DMS53 treated with DMSO at 0.1 percent for 48 hours (cell line): ENCODE results near the gene FKBP1C.
"Not testable (repeated sequence)": the region's sequence is repeated elsewhere in the genome, so short reads cannot be mapped to it uniquely, and the experiment has no call there.

Experiments used
- DNase-seq: peaks from one replicate; lab custom pipeline; 2025; ENCODE audit not compliant: unreplicated experiment; lab: John Stamatoyannopoulos, UW

The FKBP1C gene

DNA sequence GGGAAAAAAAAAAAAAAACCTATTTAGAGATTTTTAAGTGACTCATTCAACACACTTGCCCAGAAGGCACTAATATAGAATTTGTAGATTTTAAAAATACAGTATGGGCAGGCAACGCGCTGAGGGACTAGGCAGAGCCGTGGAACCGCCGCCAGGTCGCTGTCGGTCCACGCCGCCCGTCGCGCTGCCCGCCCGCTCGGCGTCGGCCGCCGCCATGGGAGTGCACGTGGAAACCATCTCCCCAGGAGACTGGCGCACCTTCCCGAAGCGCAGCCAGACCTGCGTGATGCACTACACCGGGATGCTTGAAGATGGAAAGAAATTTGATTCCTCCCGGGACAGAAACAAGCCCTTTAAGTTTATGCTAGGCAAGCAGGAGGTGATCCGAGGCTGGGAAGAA is at the start of gene FKBP1C:
FKBP1C (plus strand) TSS at position 127 of the 400 bp plus-strand sequence.
- DNase-seq = not testable (repeated sequence)

DNA sequence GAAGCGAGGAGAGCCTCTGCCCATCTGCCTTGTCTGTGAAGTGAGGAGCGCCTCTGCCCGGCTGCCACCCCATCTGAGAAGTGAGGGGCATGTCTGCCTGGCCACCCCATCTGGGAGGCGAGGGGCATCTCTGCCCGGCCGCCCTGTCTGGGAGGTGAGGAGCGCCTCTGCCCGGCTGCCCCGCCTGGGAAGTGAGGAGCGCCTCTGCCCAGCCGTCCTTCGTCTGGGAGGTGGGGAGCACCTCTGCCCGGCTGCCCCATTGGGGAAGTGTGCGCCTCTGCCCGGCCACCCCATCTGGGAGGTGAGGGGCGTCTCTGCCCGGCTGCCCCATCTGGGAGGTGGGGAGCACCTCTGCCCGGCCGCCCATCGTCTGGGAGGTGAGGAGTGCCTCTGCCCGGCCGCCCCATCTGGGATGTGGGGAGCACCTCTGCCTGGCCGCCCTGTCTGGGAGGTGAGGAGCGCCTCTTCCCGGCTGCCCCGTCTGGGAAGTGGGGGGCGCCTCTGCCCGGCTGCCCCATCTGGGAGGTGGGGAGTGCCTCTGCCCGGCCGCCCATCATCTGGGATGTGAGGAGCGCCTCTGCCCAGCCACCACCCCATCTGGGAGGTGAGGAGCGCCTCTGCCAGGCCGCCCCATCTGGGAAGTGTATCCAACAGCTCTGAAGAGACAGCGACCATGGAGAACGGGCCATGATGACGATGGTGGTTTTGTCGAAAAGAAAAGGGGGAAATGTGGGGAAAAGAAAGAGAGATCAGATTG is 47.0 kb upstream of the FKBP1C start:
- not testable (repeated sequence) for DNase-seq

DNA sequence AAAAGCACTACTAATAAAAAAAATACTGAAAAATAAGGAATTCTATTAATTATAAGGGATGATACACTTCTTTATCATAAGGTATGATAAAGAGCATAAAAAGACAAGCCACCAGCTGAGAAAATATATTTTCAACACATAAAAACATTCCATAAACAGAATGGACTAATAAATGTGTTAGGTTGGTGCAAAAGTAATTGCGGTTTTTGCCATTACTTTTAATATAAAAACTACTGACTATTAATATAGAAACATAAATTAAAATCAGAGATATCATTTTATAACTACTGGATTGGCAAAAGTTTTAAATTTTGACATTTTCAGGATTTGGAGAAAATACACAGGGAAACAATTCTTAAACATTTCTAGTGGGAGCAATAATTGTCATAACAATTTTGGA is 37.1 kb upstream of the FKBP1C start:
- DNase-seq = no peak

- no peak for DNase-seq
Measured at GRCh38 chr6:63176181-63176580, 35.1 kb upstream of the FKBP1C start.

DNA sequence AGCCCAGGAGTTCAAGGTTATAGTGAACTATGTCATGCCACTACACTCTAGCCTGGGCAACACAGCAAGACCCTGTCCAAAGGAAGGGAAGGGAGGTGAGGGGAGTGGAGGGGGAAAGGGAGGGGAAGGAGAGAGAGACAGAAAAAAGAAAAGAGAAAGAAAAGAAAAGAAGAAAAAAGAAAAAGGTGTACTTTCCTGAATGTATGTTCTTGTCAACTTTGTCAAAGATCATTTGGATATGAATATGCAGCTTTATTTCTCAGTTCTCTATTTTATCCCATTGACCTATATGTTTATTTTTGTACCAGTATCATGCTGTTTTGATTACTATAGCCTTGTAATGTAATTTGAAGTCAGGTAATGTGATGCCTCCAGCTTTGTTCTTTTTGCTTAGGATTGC is 30.9 kb upstream of the FKBP1C start:
- DNase-seq = no peak

DNA sequence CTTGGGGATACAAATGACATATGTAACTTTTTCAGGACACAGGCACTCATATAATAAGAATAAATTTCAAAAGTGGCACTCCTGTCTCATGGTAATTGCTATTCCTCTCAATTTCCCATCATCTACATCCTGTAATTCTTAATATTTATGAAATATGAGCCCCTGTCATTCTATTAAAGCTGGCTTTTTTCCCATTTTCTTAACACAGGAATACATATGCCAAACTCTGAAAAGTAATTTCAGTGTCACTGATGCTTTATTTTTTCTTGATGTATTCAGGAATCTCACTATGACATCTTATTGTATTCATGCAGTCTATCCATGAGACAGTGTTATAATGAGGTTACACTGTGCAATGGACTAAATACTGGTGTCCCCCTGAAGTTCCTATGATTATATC is 24.3 kb upstream of the FKBP1C start:
- DNase-seq = no peak

DNA sequence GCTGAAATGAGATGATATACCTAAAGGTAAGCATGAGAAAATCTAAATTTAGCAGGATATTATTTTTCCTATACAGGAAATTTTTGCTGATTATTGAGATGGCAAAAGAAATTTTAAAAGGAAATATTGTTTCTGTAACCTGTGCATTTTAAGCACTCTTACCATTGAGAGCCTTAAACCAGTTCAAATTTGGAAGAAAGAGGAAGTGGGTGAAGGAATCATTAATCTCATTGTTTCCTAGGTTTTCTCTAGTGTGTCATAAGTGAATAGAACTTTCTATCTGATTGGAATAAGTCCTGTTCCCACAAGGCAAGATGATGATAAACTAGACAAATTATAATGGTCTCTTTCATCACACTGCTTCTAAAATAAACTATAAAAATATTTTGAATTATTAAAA is 22.4 kb upstream of the FKBP1C start:
- DNase-seq = no peak

DNA sequence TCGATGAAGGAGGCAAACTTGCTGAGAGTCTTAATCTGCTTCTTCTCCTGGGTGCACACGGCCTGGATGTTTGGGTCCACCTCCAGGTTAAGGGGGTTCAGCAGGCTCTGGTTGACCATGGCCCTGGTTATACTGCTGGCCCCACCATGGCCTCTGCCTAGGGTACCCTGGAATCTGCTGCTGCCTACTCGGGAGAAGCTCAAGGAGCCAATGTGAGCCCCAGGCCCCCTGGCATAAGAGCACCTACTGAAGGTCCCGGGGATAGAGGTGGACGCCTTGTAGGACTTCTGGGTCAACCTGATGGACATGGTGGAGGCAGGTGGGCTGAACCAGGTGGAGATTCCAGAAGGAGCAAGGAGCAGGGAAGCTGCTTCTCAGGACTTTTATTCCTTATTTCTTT is 17.9 kb upstream of the FKBP1C start:
- no peak for DNase-seq

GRCh38 chr6:63197741-63198140 is 13.5 kb upstream of the FKBP1C start:
- DNase-seq = no peak

DNA sequence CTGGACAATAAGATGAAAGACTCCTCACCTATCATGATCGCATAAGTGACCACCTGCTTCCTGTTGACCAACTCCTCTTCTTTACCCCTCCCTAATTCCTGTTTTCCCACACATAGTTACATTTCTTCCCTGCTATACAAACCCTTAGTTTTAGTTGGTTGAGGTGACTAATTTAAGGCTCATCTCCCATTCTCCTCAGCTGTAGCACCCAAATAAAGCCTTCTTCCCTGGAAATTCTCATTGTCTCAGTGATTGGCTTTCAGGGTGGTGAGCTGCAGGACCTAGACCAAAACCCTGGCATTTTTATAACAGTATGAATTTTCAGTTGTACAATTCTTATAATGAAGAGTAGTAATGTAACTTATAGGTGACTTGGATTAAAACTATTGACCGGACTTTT is 2.1 kb downstream of the FKBP1C start:
- peak; percentile 8 for DNase-seq

DNA sequence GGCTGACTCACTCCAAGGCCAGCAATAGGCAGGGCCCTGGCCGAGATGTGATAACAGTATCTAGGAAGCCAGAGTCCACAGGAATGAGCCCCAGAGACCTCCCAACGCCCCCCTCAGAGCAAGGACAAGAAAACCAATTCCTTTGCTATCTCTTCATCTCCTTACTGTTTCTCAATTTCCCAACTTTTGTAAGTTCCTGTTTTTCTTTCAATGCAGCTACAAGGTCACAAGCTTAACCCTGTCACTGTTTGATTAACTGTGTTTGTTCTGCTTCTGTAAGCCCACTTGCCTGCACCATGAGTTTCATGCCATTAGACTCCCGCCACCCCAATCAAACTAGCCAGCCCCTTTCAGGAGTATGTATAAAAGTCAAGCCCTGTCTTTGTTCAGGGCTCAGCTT is 3.5 kb downstream of the FKBP1C start:
- no peak for DNase-seq

GRCh38 chr6:63224179-63224578 is 12.9 kb downstream of the FKBP1C start:
- DNase-seq = peak; percentile 15

DNA sequence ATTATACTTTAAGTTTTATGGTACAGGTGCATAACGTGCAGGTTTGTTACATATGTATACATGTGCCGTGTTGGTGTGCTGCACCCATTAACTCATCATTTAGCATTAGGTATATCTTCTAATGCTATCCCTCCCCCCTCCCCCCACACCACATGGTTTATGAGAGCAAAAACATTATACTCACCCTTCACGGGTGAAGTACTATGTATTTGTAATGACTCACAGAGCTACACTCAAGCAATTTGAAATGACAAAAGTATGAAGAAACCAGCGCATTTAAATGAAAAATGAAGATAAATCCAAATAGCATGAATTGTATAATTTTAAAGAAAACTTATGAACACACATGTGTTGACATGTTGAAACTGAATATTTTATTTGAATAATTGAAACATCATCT is 14.7 kb downstream of the FKBP1C start:
- DNase-seq = peak; percentile 68

- not testable (repeated sequence) for DNase-seq
Measured at GRCh38 chr6:63227928-63228894, 16.9 kb downstream of the FKBP1C start.

DNA sequence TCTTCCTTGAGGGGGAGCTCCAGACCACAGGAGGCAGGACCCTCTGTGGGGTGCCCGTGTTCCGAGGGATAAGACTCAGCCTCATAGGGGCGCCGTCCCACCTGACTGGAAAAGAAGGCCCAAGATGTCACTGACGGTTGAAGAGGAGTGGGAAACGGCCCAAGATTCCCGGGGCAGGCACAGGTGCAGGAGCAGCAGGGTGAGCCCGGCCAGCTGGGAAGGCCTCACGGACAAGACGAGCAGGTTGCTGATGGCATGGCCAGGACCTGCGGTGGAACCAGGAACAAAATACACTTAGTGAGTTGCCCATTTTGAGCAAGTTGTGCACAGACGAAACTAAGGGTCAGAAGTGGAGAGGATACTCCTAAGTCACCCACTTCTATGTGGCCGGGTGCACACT is 18.8 kb downstream of the FKBP1C start:
- DNase-seq = not testable (repeated sequence)

GRCh38 chr6:63230511-63230910 is 19.2 kb downstream of the FKBP1C start:
- DNase-seq = not testable (repeated sequence)

GRCh38 chr6:63236398-63236817 is 25.1 kb downstream of the FKBP1C start:
- DNase-seq = no peak

DNA sequence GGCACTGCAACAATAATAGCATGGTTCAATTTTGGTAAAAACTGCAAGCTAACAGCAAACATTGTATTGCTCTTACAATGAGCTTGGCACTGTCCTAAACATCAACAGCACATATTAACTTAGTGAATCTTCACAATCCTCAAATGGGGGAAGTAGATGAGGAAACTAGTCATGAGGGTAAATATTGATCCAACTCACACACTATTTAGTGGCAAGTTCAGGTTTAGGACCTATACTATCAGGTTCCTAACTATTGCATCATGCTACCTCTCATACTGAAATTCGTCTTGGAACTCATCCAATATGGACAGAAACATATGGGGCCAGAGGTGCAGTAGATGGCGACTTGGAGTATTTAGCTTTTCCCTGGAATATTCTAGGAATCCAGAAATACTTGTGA is 34.2 kb downstream of the FKBP1C start:
- DNase-seq = peak; percentile 70

DNA sequence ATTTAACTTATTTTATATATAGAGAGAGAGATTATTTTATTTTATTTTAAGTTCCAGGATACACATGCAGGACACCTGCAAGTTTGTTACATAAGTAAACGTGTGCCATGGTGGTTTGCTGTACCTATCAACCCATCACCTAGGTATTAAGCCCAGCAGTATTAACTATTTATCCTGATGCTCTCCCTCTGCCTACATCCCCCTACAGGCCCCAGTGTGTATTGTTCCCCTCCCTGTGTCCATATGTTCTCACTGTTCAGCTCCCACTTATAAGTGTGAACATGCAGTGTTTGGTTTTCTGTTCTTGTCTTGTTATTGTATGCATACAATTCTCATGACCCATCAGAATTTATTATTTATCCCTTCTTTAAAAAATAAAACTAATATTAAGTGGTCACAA is 34.6 kb downstream of the FKBP1C start:
- DNase-seq = peak; percentile 14

GRCh38 chr6:63246581-63246980 is 35.3 kb downstream of the FKBP1C start:
- DNase-seq = no peak

DNA sequence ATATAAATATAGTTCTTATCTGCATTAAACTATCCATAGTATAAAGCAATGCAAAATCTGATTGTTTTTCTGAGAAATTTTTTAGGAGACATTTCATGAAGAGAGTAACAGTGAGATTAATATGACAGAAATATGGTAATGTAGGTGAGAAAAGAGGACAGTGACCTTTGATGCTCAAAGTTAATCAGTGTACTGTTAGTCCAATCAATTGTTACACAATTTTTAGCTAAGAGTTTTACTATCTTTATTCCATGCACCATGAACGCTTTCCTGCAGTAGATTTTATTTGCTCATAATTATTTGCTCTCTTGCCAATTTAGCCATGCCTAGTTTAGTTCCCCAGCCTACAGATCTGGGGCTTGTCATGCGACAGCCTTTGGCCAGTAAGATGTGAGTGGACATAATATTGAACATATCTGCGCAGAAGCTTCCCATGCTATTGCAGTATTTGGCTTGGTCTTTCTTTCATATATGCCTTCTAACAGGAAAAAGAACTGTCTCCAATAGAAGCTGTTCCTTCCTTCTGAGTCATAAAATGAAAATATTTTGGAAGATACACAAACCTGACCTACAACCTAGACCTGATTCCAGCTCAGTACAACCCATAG is 38.7 kb downstream of the FKBP1C start:
- DNase-seq = no peak

DNA sequence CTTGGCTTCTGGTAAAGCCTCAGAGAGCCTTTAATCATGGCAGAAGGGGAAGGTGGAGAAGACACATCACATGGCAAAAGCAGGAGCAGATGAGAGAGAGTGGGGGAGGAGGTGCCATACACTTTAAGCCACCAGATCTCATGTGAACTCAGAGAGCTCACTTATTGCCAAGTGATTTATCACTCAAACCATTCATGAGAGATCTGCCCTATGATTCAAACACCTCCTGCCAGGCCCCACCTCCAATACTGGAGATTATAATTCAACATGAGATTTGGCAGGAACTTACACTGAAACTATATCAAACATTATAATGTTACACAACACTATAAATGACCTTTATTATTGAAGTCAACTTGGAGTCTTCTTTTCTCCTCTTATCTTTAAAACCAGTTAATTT is 47.9 kb downstream of the FKBP1C start:
- DNase-seq = no peak
